ENCODE data around the gene ELMO1. TPM values are rescaled to one million over a fixed set of nuclear protein-coding genes. Genes with fewer than 3 reads are reported as not detected.

ELMO1 gene
- total RNA-seq, 1 donor from 2014 or later: 151 TPM

DNA sequence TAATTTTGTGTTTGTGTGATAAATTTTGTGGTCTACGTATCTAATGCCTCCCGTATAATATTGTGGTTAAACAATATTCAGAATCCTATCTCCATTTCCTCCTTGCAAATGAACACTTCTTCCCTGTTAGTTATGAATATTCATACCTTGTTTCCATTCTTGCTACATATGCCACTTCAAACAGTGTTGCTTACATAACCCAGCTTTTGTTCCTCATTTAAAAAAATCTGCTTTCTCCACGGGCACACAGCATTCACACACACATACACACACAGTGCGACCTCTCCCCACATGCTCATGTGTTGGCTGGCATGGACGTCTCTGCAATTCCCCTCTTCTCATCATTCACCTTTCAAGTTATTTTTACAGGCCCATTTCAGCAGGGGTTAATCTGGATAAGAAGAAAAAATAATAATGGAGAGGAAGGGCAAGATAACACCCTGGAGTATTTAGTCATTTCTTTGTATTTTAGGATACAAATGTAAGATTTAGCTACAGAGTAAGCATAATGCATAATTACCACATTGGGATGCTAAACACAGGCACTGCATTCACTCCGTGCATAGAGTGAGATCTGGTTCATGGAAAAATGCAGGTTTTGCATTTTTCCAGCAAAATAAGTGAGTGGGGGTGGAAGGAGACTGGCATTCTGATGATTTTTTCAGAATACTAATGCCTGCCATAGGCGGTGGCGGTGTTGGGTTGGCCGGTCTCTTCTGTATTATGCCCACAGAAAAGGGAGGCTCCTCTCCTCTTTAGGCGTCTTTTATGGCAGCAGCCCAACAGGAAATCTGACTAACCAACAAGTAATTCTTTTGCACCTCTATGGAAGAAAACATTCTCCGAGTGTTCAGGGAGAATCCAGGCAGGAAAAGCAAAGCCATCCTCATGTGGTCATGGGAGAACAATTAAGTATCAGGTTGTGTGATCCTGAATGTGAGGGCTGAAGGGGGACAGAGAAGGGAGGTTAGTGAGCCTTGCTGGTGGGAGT lies 31.7 kb upstream of the ELMO1 start:
- no peak for DNase-seq (ENCODE audit: low spot score)
- H3K4me3 Mint-ChIP-seq (ENCODE audit: unreplicated experiment): no peak overlapping the region
- H3K4me1 Mint-ChIP-seq (ENCODE audit: unreplicated experiment): peaks cover 14% of the 10 kb centered on the region
- H3K36me3 Mint-ChIP-seq (ENCODE audit: low read depth, unreplicated experiment): no peaks in the 10 kb centered on the region
- no peak overlapping the region for H3K27ac Mint-ChIP-seq (ENCODE audit: unreplicated experiment)
- TF ChIP-seq, protein P1, sequence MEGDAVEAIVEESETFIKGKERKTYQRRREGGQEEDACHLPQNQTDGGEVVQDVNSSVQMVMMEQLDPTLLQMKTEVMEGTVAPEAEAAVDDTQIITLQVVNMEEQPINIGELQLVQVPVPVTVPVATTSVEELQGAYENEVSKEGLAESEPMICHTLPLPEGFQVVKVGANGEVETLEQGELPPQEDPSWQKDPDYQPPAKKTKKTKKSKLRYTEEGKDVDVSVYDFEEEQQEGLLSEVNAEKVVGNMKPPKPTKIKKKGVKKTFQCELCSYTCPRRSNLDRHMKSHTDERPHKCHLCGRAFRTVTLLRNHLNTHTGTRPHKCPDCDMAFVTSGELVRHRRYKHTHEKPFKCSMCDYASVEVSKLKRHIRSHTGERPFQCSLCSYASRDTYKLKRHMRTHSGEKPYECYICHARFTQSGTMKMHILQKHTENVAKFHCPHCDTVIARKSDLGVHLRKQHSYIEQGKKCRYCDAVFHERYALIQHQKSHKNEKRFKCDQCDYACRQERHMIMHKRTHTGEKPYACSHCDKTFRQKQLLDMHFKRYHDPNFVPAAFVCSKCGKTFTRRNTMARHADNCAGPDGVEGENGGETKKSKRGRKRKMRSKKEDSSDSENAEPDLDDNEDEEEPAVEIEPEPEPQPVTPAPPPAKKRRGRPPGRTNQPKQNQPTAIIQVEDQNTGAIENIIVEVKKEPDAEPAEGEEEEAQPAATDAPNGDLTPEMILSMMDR (IDR thresholded peaks at IDR 0.05; ENCODE audit: unreplicated experiment): no peak
- no peaks in the 10 kb centered on the region for H3K9me3 Mint-ChIP-seq (ENCODE audit: unreplicated experiment)
- no peaks in the 10 kb centered on the region for H3K27me3 Mint-ChIP-seq (ENCODE audit: unreplicated experiment)

DNA sequence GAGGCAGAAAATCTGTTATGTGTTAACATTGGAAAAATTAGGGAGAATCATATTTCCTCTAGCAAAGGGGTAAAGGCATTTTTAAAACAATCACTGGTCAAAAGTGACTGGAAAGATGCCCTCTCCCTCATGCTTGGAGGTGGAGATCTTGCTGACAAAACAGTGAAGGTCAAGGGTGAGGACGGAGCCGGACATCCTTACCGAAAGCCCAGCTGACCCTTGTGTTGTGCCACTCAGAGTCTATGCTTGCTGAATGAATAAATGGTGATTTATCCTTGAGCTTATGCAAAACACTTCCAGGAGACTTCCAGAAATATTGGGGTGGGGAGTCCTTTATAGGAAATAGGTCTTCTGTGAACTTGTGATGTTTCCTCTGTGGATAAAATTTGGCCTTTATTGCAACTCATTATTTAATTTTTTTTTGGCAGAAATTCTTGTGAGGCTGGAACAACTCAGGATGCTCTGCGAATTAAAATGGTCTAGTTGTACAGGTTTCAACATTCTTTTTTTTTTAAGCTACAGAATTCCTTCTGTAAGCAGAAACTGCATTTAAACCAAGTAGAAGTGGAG lies 28.3 kb upstream of the ELMO1 start:
- Mint-ChIP-seq H3K27ac (ENCODE audit: unreplicated experiment) (no peak overlapping the region), H3K9me3 (ENCODE audit: unreplicated experiment) (no peaks in the 10 kb centered on the region), H3K36me3 (ENCODE audit: low read depth, unreplicated experiment) (no peaks in the 10 kb centered on the region), H3K27me3 (ENCODE audit: unreplicated experiment) (no peaks in the 10 kb centered on the region), H3K4me3 (ENCODE audit: unreplicated experiment) (no peak overlapping the region), H3K4me1 (ENCODE audit: unreplicated experiment) (peaks cover 13% of the 10 kb centered on the region)
- DNase-seq (ENCODE audit: low spot score): no peak
- TF ChIP-seq, protein P1 (IDR thresholded peaks at IDR 0.05; ENCODE audit: unreplicated experiment): no peak

DNA sequence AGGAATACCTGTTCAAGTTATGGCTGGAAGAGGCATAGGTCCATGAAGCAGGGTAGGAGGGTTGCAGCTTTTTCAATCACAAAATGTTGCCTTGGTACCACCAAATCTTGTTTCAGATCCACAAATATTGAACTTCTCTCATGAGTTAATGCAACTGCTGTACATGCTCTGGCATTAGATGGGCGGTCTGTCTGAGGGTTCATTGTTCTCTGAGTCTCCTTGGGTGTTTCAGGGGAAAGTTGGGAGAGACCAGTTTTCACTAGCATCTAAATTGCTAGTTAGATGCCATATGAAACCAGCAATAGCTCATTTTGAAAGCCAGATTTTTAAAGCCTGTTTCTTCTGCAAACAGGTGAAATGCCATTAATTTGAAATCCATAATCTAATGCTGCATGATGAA lies 27.8 kb upstream of the ELMO1 start:
- Mint-ChIP-seq H3K4me1 (ENCODE audit: unreplicated experiment) (peaks cover 12% of the 10 kb centered on the region), H3K27ac (ENCODE audit: unreplicated experiment) (no peak overlapping the region), H3K36me3 (ENCODE audit: low read depth, unreplicated experiment) (no peaks in the 10 kb centered on the region), H3K9me3 (ENCODE audit: unreplicated experiment) (no peaks in the 10 kb centered on the region), H3K4me3 (ENCODE audit: unreplicated experiment) (no peak overlapping the region), H3K27me3 (ENCODE audit: unreplicated experiment) (no peaks in the 10 kb centered on the region)
- DNase-seq (ENCODE audit: low spot score): no peak
- TF ChIP-seq, protein P1 (IDR thresholded peaks at IDR 0.05; ENCODE audit: unreplicated experiment): no peak

DNA sequence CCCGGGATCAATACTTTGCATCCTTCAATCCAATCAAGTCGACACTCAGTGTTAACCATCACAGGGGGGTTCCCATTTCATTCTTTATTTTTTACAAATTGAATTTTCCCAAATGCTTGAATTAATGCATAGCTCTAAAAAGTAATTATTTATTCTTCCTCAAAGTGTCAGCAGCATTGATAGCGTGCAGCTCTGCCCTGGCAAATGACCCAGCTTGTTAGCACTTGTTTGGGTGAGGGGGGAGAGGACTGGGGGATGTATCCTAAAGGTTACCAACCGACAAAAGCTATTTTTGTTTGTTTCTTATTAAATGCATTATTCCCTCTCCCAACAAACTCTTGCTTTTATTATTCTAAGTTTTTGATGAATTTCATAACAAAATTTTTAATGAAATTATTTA lies 27.0 kb upstream of the ELMO1 start:
- Mint-ChIP-seq H3K4me3 (ENCODE audit: unreplicated experiment) (no peak overlapping the region), H3K36me3 (ENCODE audit: low read depth, unreplicated experiment) (no peaks in the 10 kb centered on the region), H3K27me3 (ENCODE audit: unreplicated experiment) (no peaks in the 10 kb centered on the region), H3K9me3 (ENCODE audit: unreplicated experiment) (no peaks in the 10 kb centered on the region), H3K4me1 (ENCODE audit: unreplicated experiment) (peaks cover 8% of the 10 kb centered on the region), H3K27ac (ENCODE audit: unreplicated experiment) (no peak overlapping the region)
- DNase-seq (ENCODE audit: low spot score): no peak
- TF ChIP-seq, protein P1 (IDR thresholded peaks at IDR 0.05; ENCODE audit: unreplicated experiment): no peak

DNA sequence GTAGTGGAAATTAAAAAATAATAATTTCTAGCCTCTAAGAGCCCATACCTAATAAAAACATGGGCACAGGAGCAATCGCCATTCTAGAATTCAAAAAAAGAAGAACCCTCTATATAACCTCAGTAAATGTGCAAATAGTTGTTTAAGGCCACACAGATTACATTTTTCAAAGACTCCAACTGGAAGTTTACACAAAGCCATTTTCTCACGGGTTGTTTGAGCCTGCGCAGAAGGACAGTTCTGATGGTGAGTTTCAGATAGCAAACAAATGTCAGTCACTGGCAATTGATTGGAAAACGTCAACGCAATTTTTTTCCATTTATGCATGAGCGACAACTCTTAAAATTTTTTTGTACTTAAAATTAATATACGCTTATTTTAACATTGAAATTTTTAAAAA lies 23.0 kb upstream of the ELMO1 start:
- Mint-ChIP-seq H3K27ac (ENCODE audit: unreplicated experiment) (no peak overlapping the region), H3K4me1 (ENCODE audit: unreplicated experiment) (peaks cover 2% of the 10 kb centered on the region), H3K4me3 (ENCODE audit: unreplicated experiment) (no peak overlapping the region), H3K9me3 (ENCODE audit: unreplicated experiment) (no peaks in the 10 kb centered on the region), H3K27me3 (ENCODE audit: unreplicated experiment) (no peaks in the 10 kb centered on the region), H3K36me3 (ENCODE audit: low read depth, unreplicated experiment) (peaks cover 3% of the 10 kb centered on the region)
- DNase-seq (ENCODE audit: low spot score): no peak
- TF ChIP-seq, protein P1 (IDR thresholded peaks at IDR 0.05; ENCODE audit: unreplicated experiment): no peak

Measured in endothelial cell (in vitro differentiated cells).